Measurements from ENCODE around the gene KIAA1217.

- TF ChIP-seq POLR2AphosphoS5 (IDR thresholded peaks at IDR 0.05; ENCODE audit: low read depth, low read length), result no peak
- no peak for TF ChIP-seq SIN3A (IDR thresholded peaks at IDR 0.05; ENCODE audit: low read depth)
- no peak for TF ChIP-seq CTCF (IDR thresholded peaks at IDR 0.05 in 2 of 3, conservative IDR thresholded peaks at IDR 0.05 in 1 of 3; ENCODE audit: borderline replicate concordance in 1 of 3, insufficient read depth in 1 of 3, low read depth in 2 of 3, low read length in 2 of 3)
- no peak for TF ChIP-seq ELF1 (IDR thresholded peaks at IDR 0.05; ENCODE audit: borderline replicate concordance, low read depth)
- no peak for TF ChIP-seq EGR1 (IDR thresholded peaks at IDR 0.05; ENCODE audit: low read depth)
Measured at GRCh38 chr10:24597426-24597825, 388.5 kb downstream of the KIAA1217 start.
